ENCODE data around the gene TXNDC2. TPM values are rescaled to one million over a fixed set of nuclear protein-coding genes. Genes with fewer than 3 reads are reported as not detected.
A peak's percentile ranks its signal among the peaks of the same experiment; 100 is the strongest.

Gene TXNDC2
- total RNA-seq, 1 donor from 2014 or later, result 0.07 TPM

DNA sequence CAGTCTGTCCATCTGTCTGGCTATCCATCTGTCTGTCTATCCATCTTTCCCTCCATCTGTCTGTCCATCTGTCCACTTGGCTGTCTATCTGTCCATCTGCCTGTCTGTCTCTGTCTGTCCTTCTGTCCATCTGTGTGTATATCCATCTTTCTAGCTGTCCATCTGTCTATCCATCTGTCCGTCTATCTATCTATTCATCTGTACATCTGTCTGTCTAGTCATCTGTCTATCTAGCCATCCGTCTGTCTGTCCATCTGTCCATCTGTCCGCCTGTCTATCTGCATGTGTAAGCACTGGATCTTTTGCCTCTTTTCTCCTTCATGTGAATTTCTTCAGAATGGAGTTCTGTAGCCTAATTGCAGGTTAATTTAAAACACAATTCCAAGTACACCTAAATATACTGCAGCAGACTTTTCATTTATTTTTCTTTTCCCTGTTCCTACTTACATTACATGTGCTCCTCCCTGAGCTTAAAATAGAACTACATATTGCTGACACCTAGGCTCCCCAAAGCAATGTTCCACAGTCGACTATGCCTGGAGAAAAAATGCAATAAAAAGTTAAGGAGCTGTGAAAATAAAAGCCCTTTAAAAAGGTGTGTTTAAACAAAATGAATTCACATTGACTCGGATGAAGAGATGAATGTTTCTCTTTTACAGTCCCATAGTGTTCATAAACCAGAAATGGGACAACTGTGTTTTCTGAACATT is 37.4 kb upstream of the TXNDC2 start:
- Mint-ChIP-seq H3K27me3 (ENCODE audit: low read depth, unreplicated experiment) (no peaks in the 10 kb centered on the region), H3K4me3 (ENCODE audit: unreplicated experiment) (no peak overlapping the region), H3K36me3 (ENCODE audit: low read depth, unreplicated experiment) (peaks cover 28% of the 10 kb centered on the region), H3K27ac (ENCODE audit: unreplicated experiment) (no peak overlapping the region), H3K4me1 (ENCODE audit: low read depth, unreplicated experiment) (peaks cover 12% of the 10 kb centered on the region), H3K9me3 (ENCODE audit: unreplicated experiment) (no peaks in the 10 kb centered on the region)
- TF ChIP-seq, protein P1, sequence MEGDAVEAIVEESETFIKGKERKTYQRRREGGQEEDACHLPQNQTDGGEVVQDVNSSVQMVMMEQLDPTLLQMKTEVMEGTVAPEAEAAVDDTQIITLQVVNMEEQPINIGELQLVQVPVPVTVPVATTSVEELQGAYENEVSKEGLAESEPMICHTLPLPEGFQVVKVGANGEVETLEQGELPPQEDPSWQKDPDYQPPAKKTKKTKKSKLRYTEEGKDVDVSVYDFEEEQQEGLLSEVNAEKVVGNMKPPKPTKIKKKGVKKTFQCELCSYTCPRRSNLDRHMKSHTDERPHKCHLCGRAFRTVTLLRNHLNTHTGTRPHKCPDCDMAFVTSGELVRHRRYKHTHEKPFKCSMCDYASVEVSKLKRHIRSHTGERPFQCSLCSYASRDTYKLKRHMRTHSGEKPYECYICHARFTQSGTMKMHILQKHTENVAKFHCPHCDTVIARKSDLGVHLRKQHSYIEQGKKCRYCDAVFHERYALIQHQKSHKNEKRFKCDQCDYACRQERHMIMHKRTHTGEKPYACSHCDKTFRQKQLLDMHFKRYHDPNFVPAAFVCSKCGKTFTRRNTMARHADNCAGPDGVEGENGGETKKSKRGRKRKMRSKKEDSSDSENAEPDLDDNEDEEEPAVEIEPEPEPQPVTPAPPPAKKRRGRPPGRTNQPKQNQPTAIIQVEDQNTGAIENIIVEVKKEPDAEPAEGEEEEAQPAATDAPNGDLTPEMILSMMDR (IDR thresholded peaks at IDR 0.05; ENCODE audit: insufficient read depth, low read depth, low read length), result no peak
- no peak for TF ChIP-seq EZH2 (IDR thresholded peaks at IDR 0.05; ENCODE audit: insufficient read depth, low read length)
- DNase-seq (ENCODE audit: low read depth), result no peak
- H3K9ac ChIP-seq (ENCODE audit: low read length), result no peak overlapping the region
- peaks cover 12% of the 10 kb centered on the region for H4K20me1 ChIP-seq (ENCODE audit: insufficient read depth, low read length)
- peaks cover 10% of the 10 kb centered on the region for H3K4me1 ChIP-seq (ENCODE audit: insufficient read depth, low read length)
- no peaks in the 10 kb centered on the region for H3K9me3 ChIP-seq (ENCODE audit: insufficient read depth, low read depth, low read length)
- FAIRE-seq, result peak; percentile 13
- H3K79me2 ChIP-seq (ENCODE audit: insufficient read depth, low read length), result no peaks in the 10 kb centered on the region
- no peak overlapping the region for H3K27ac ChIP-seq (ENCODE audit: low read depth, low read length)
- no peak overlapping the region for H3K4me2 ChIP-seq (ENCODE audit: low read length)
- no peaks in the 10 kb centered on the region for H3K27me3 ChIP-seq (ENCODE audit: insufficient read depth, low read length)
- H3K4me3 ChIP-seq (ENCODE audit: insufficient read depth, low read depth, low read length), result no peak overlapping the region
- no peak overlapping the region for H2AFZ ChIP-seq (ENCODE audit: low read depth, low read length)
- peaks cover 3% of the 10 kb centered on the region for H3K36me3 ChIP-seq (ENCODE audit: insufficient read depth, low read length)

DNA sequence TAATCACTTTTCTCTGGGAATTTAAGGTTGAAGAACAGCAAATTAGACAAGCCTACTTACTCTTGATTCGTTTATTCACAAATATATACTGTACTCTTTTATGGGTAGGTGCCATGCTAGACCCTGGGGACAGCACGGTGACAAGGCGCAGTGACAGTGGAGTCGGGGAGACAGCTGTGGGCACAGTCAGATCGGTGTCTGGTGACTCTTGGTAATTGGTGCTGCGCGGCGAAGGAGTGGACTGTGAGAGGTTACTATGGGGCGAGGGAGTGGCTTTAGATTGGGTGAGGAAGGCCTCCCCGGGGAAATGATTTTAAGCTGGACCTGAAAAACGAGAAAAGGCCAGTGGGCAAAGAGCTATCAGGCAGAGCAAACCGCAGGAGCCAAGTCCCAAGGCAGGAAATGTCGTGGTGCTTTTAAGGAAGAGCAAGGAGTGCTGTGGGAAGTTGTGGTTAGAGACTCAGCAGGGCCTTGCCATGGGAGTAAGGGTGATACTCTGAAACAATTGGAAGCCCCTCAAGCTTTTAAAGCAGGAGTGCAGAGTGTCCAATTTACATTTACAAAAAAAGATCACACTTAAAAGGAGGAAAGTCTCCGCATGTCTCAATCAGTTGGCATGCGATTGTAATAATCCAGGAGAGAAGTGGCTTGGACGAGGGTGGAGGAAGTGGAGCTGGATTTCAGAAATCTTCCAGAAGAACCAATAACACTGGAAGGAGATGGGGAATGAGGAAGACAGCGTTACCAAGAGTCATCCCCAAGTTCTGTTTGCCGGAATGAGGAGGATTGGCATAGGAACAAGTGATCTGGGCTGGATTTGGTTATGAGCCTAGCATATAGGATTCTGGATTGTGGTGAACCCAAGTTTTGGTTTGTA is 36.1 kb upstream of the TXNDC2 start:
- Mint-ChIP-seq H3K36me3 (ENCODE audit: low read depth, unreplicated experiment) (peaks cover 25% of the 10 kb centered on the region), H3K27me3 (ENCODE audit: low read depth, unreplicated experiment) (no peaks in the 10 kb centered on the region), H3K9me3 (ENCODE audit: unreplicated experiment) (no peaks in the 10 kb centered on the region), H3K4me1 (ENCODE audit: low read depth, unreplicated experiment) (peaks cover 10% of the 10 kb centered on the region), H3K4me3 (ENCODE audit: unreplicated experiment) (no peak overlapping the region), H3K27ac (ENCODE audit: unreplicated experiment) (no peak overlapping the region)
- no peaks in the 10 kb centered on the region for H3K9me3 ChIP-seq (ENCODE audit: insufficient read depth, low read depth, low read length)
- no peak overlapping the region for H3K4me2 ChIP-seq (ENCODE audit: low read length)
- FAIRE-seq (no peak), DNase-seq (ENCODE audit: low read depth) (no peak)
- H3K27ac ChIP-seq (ENCODE audit: low read depth, low read length), result no peak overlapping the region
- peaks cover 10% of the 10 kb centered on the region for H3K4me1 ChIP-seq (ENCODE audit: insufficient read depth, low read length)
- H4K20me1 ChIP-seq (ENCODE audit: insufficient read depth, low read length), result peaks cover 8% of the 10 kb centered on the region
- no peak for TF ChIP-seq EZH2 (IDR thresholded peaks at IDR 0.05; ENCODE audit: insufficient read depth, low read length)
- TF ChIP-seq, protein P1 (IDR thresholded peaks at IDR 0.05; ENCODE audit: insufficient read depth, low read depth, low read length), result no peak
- H3K79me2 ChIP-seq (ENCODE audit: insufficient read depth, low read length), result no peaks in the 10 kb centered on the region
- H3K27me3 ChIP-seq (ENCODE audit: insufficient read depth, low read length), result no peaks in the 10 kb centered on the region
- H3K9ac ChIP-seq (ENCODE audit: low read length), result no peak overlapping the region
- peaks cover 3% of the 10 kb centered on the region for H3K36me3 ChIP-seq (ENCODE audit: insufficient read depth, low read length)
- no peak overlapping the region for H3K4me3 ChIP-seq (ENCODE audit: insufficient read depth, low read depth, low read length)
- H2AFZ ChIP-seq (ENCODE audit: low read depth, low read length), result no peak overlapping the region

Measured in astrocyte (in vitro differentiated cells and primary cell).